PC-9 (cell line): Measurements from ENCODE around the gene CA5A.

Experiments
- EZH2 ChIP-seq: fragments of 200-600 bp; sonication (generic); IDR thresholded peaks from 2 replicates; pipeline ENCODE4 v1.8.0; 2017; ENCODE audit warnings: antibody characterized with exemption, low read depth
- TF ChIP-seq, protein P1 (sequence below): fragments of 200-600 bp; sonication (generic); conservative IDR thresholded peaks from 2 replicates; pipeline ENCODE4 v1.6.1; 2017; ENCODE audit warnings: mixed run types, antibody characterized with exemption, mild to moderate bottlenecking, moderate library complexity

DNA sequence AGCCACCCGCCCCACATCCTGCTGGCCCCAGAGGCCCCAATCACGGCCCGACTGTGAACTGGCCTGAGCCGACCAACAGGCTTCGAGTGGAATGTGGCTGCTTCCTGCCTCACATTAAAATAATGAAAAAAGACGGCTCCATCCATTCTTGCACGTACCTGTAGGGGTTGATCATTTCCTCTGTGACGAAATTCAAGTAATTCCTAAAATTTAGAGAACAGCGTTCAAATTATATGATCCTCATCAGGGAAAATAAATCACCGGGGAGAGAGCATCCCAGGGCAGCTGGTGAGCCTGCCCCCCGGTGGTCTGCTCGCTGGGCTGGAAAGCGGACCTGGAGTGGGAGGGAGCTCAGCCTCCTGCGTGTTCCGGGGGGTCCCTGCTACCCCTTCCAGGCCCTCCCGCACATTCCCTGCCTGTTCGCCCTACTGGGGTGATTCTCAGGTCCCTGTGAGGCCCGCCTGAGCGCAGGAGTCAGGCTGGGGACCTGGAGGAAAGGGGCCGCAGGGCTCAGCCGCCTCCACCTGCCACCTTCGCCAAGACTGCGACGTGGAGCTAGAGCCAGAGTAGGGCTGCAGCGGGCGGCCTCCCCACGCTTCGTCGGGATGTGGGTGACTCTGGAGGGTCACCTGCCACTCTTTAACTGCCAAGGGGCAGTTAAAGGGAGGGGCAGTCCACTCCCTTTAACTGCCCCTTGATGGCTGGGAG, 95.9 kb downstream of the CA5A start:
- TF ChIP-seq, protein P1, sequence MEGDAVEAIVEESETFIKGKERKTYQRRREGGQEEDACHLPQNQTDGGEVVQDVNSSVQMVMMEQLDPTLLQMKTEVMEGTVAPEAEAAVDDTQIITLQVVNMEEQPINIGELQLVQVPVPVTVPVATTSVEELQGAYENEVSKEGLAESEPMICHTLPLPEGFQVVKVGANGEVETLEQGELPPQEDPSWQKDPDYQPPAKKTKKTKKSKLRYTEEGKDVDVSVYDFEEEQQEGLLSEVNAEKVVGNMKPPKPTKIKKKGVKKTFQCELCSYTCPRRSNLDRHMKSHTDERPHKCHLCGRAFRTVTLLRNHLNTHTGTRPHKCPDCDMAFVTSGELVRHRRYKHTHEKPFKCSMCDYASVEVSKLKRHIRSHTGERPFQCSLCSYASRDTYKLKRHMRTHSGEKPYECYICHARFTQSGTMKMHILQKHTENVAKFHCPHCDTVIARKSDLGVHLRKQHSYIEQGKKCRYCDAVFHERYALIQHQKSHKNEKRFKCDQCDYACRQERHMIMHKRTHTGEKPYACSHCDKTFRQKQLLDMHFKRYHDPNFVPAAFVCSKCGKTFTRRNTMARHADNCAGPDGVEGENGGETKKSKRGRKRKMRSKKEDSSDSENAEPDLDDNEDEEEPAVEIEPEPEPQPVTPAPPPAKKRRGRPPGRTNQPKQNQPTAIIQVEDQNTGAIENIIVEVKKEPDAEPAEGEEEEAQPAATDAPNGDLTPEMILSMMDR: no peak
- no peak for TF ChIP-seq EZH2
